MM.1S (cell line): Measurements from ENCODE around the gene PYGO2.
A peak's percentile ranks its signal among the peaks of the same experiment; 100 is the strongest.

Experiments
- DNase-seq: peaks from one replicate; pipeline ENCODE4 v3.0.0-alpha.2; 2015
- H2AFZ ChIP-seq: fragments of 300-600 bp; sonication (generic); 2 replicates; pipeline ENCODE4 v1.6.0; 2016; ENCODE audit warnings: antibody characterized with exemption, low read length
- H3F3A ChIP-seq: fragments of 300-600 bp; sonication (generic); 2 replicates; pipeline ENCODE4 v1.6.1; 2016; ENCODE audit warnings: mild to moderate bottlenecking, antibody characterized with exemption, low read length, moderate library complexity, mixed read lengths; ENCODE audit not compliant: insufficient read depth
- H3K27ac ChIP-seq: fragments of 300-600 bp; sonication (generic); 2 replicates; pipeline ENCODE4 v1.5.1; 2016; ENCODE audit warnings: mild to moderate bottlenecking, low read length
- H3K27me3 ChIP-seq: fragments of 300-600 bp; sonication (generic); replicated peaks from 2 replicates; pipeline ENCODE4 v1.6.0; 2016; ENCODE audit warnings: low read length; ENCODE audit not compliant: insufficient read depth
- H3K36me3 ChIP-seq: fragments of 300-600 bp; sonication (generic); replicated peaks from 2 replicates; pipeline ENCODE4 v1.6.1; 2016; ENCODE audit warnings: mild to moderate bottlenecking, low read length, mixed read lengths; ENCODE audit not compliant: insufficient read depth
- H3K4me1 ChIP-seq: fragments of 300-600 bp; sonication (generic); 2 replicates; pipeline ENCODE4 v1.6.1; 2016; ENCODE audit warnings: low read length, mixed read lengths
- H3K4me2 ChIP-seq: fragments of 300-600 bp; sonication (generic); 2 replicates; pipeline ENCODE4 v1.6.0; 2016; ENCODE audit warnings: low read depth, low read length
- H3K4me3 ChIP-seq: fragments of 300-600 bp; sonication (generic); 2 replicates; pipeline ENCODE4 v1.5.1; 2016; ENCODE audit warnings: low read length, mixed read lengths
- H3K79me2 ChIP-seq: fragments of 300-600 bp; sonication (generic); 2 replicates; pipeline ENCODE4 v1.6.1; 2016; ENCODE audit warnings: mixed run types, low read length, mixed read lengths
- H3K9ac ChIP-seq: fragments of 300-600 bp; sonication (generic); 2 replicates; pipeline ENCODE4 v1.6.1; 2016; ENCODE audit warnings: low read length, mixed read lengths
- H3K9me2 ChIP-seq: fragments of 300-600 bp; sonication (generic); replicated peaks from 2 replicates; pipeline ENCODE4 v1.6.1; 2016; ENCODE audit warnings: mild to moderate bottlenecking, low read length, mixed read lengths; ENCODE audit not compliant: insufficient read depth
- H3K9me3 ChIP-seq: fragments of 300-600 bp; sonication (generic); replicated peaks from 2 replicates; pipeline ENCODE4 v1.6.1; 2016; ENCODE audit warnings: mild to moderate bottlenecking, low read length, mixed read lengths; ENCODE audit not compliant: insufficient read depth
- H4K20me1 ChIP-seq: fragments of 300-600 bp; sonication (generic); 2 replicates; pipeline ENCODE4 v1.6.1; 2016; ENCODE audit warnings: mild to moderate bottlenecking, low read length, moderate library complexity, mixed read lengths; ENCODE audit not compliant: insufficient read depth
- CTCF ChIP-seq: fragments of 300-600 bp; sonication (generic); IDR thresholded peaks from 2 replicates; pipeline ENCODE4 v1.5.1; 2016; ENCODE audit warnings: antibody characterized with exemption, low read length, mixed read lengths
- EZH2phosphoT487 ChIP-seq: fragments of 300-600 bp; sonication (generic); IDR thresholded peaks from 2 replicates; pipeline ENCODE4 v1.6.1; 2018; ENCODE audit warnings: antibody characterized with exemption, low read length

PYGO2 gene

GRCh38 chr1:154998818-154999570 is 37.4 kb upstream of the PYGO2 start:
- TF ChIP-seq CTCF (peak; percentile 99), EZH2phosphoT487 (no peak)
- peak overlapping the region; percentile 95 for H3K27ac ChIP-seq

GRCh38 chr1:154998201-154998780 is 36.7 kb upstream of the PYGO2 start:
- Histone ChIP-seq H3F3A (peaks cover 60% of the 10 kb centered on the region), H3K4me3 (peak overlapping the region; percentile 77; the same call in 1 of the 2 replicates), H3K9ac (peak overlapping the region; percentile 73; the same call in 1 of the 2 replicates), H3K4me1 (peaks cover 9% of the 10 kb centered on the region; the same call in 1 of the 2 replicates), H3K27ac (peak overlapping the region; percentile 95; the same call in 1 of the 2 replicates), H2AFZ (no peak overlapping the region), H3K9me2 (no peaks in the 10 kb centered on the region), H4K20me1 (no peaks in the 10 kb centered on the region), H3K9me3 (no peaks in the 10 kb centered on the region), H3K27me3 (no peaks in the 10 kb centered on the region), H3K79me2 (peaks cover 7% of the 10 kb centered on the region), H3K4me2 (peak overlapping the region; percentile 97; the same call in 1 of the 2 replicates), H3K36me3 (no peaks in the 10 kb centered on the region)
- TF ChIP-seq CTCF (peak; percentile 57), EZH2phosphoT487 (no peak)
- DNase-seq = no peak

More at GRCh38 chr1:154998818-154999570, 37.4 kb upstream of the PYGO2 start:
- H3K9ac ChIP-seq = peak overlapping the region; percentile 73
- H3K36me3 ChIP-seq = no peaks in the 10 kb centered on the region
- no peaks in the 10 kb centered on the region for H3K9me3 ChIP-seq
- no peaks in the 10 kb centered on the region for H3K27me3 ChIP-seq
- H3K4me1 ChIP-seq = peaks cover 10% of the 10 kb centered on the region
- peak; percentile 92 for DNase-seq
- H2AFZ ChIP-seq = peak overlapping the region; percentile 43
- H3K79me2 ChIP-seq = peaks cover 14% of the 10 kb centered on the region
- H3K4me3 ChIP-seq = peak overlapping the region; percentile 77
- peaks cover 59% of the 10 kb centered on the region for H3F3A ChIP-seq
- peak overlapping the region; percentile 97 for H3K4me2 ChIP-seq
- no peaks in the 10 kb centered on the region for H3K9me2 ChIP-seq
- H4K20me1 ChIP-seq = no peaks in the 10 kb centered on the region

- no peak overlapping the region for H3K4me2 ChIP-seq
- no peaks in the 10 kb centered on the region for H3K27me3 ChIP-seq
- H3K9me3 ChIP-seq = no peaks in the 10 kb centered on the region
- H3K4me1 ChIP-seq = peaks cover 9% of the 10 kb centered on the region; the same call in 1 of the 2 replicates
- H2AFZ ChIP-seq = no peak overlapping the region
- no peaks in the 10 kb centered on the region for H4K20me1 ChIP-seq
- H3K36me3 ChIP-seq = no peaks in the 10 kb centered on the region
- DNase-seq = no peak
- H3K9me2 ChIP-seq = no peaks in the 10 kb centered on the region
- TF ChIP-seq CTCF = no peak
- TF ChIP-seq EZH2phosphoT487 = no peak
- H3K79me2 ChIP-seq = no peaks in the 10 kb centered on the region; the same call in 1 of the 2 replicates
- no peak overlapping the region for H3K4me3 ChIP-seq
- no peak overlapping the region for H3K27ac ChIP-seq
- H3K9ac ChIP-seq = no peak overlapping the region
- H3F3A ChIP-seq = peaks cover 59% of the 10 kb centered on the region
Measured at GRCh38 chr1:154996966-154997701, 35.6 kb upstream of the PYGO2 start.
